D721Med (cell line): ENCODE measurements around the gene CFAP410.

ENCODE experiments used
- DNase-seq: peaks from one replicate; pipeline ENCODE4 v3.0.0; 2011; ENCODE audit warnings: low spot score; ENCODE audit not compliant: insufficient read length
- FAIRE-seq: peaks from 2 replicates; lab custom pipeline; 2011; peaks lifted over from hg19 to GRCh38; lab: Jason Lieb, UNC
- CTCF ChIP-seq: IDR thresholded peaks from 2 replicates; pipeline ENCODE4 v1.5.1; 2012; ENCODE audit warnings: mild to moderate bottlenecking, control low read depth; ENCODE audit not compliant: insufficient read depth; ENCODE audit errors: missing control alignments

Gene CFAP410

GRCh38 chr21:44338971-44339910 is at the start of gene CFAP410:
CFAP410 (minus strand) TSS chr21:44339390; CDS start chr21:44339194, 196 bp downstream.
- peak; percentile 89 for DNase-seq
- no peak for FAIRE-seq
- no peak for TF ChIP-seq CTCF

GRCh38 chr21:44384968-44385367 is 45.8 kb upstream of the CFAP410 start:
- TF ChIP-seq CTCF, result no peak
- no peak for DNase-seq
- FAIRE-seq, result no peak

GRCh38 chr21:44383216-44383615 is 44.0 kb upstream of the CFAP410 start:
- no peak for TF ChIP-seq CTCF
- DNase-seq, result no peak
- FAIRE-seq, result no peak

GRCh38 chr21:44382536-44382935 is 43.3 kb upstream of the CFAP410 start:
- no peak for TF ChIP-seq CTCF
- FAIRE-seq, result no peak

GRCh38 chr21:44381874-44382273 is 42.7 kb upstream of the CFAP410 start:
- DNase-seq (no peak), FAIRE-seq (no peak)
- TF ChIP-seq CTCF, result no peak

More at GRCh38 chr21:44382536-44382935, 43.3 kb upstream of the CFAP410 start:
- DNase-seq, result no peak

GRCh38 chr21:44380876-44381275 is 41.7 kb upstream of the CFAP410 start:
- TF ChIP-seq CTCF, result no peak
- no peak for FAIRE-seq
- DNase-seq, result no peak
